Endothelial cell (in vitro differentiated cells): ENCODE measurements around the gene MMP13. TPM values are rescaled to one million over a fixed set of nuclear protein-coding genes. Genes with fewer than 3 reads are reported as not detected.

ENCODE experiments used
- DNase-seq: peaks from one replicate; pipeline ENCODE4 v3.0.0; 2021; ENCODE audit warnings: low spot score
- H3K27ac Mint-ChIP-seq: one replicate; pipeline ENCODE4 v1.8.0; 2021; ENCODE audit warnings: mixed read lengths, inconsistent platforms; ENCODE audit not compliant: unreplicated experiment
- H3K27me3 Mint-ChIP-seq: one replicate; pipeline ENCODE4 v1.8.0; 2021; ENCODE audit warnings: mild to moderate bottlenecking, moderate library complexity, mixed read lengths, inconsistent platforms; ENCODE audit not compliant: unreplicated experiment
- H3K36me3 Mint-ChIP-seq: one replicate; pipeline ENCODE4 v1.8.0; 2021; ENCODE audit warnings: mild to moderate bottlenecking, low read depth, mixed read lengths, inconsistent platforms; ENCODE audit not compliant: unreplicated experiment
- H3K4me1 Mint-ChIP-seq: one replicate; pipeline ENCODE4 v1.8.0; 2021; ENCODE audit warnings: mild to moderate bottlenecking, mixed read lengths, inconsistent platforms; ENCODE audit not compliant: unreplicated experiment
- H3K4me3 Mint-ChIP-seq: one replicate; pipeline ENCODE4 v1.8.0; 2021; ENCODE audit warnings: mild to moderate bottlenecking, mixed read lengths, inconsistent platforms; ENCODE audit not compliant: unreplicated experiment
- H3K9me3 Mint-ChIP-seq: one replicate; pipeline ENCODE4 v1.8.0; 2021; ENCODE audit warnings: mixed read lengths, inconsistent platforms; ENCODE audit not compliant: unreplicated experiment
- CTCF ChIP-seq: fragments of 200-600 bp; sonication (generic); IDR thresholded peaks from one replicate; pipeline ENCODE4 v1.5.0; 2021; ENCODE audit warnings: antibody characterized with exemption; ENCODE audit not compliant: unreplicated experiment
- total RNA-seq: library from RNA; stranded (reverse); fragmentation: NEBNext Ultra II Directional; extraction: Animal tissue kit (Norgen Biotek cat#: 25700); gene quantifications from one replicate; pipeline ENCODE4 v1.2.1, GENCODE V29; 2021; ENCODE audit not compliant: unreplicated experiment

MMP13 gene
- total RNA-seq, 1 donor from 2014 or later = not detected

DNA sequence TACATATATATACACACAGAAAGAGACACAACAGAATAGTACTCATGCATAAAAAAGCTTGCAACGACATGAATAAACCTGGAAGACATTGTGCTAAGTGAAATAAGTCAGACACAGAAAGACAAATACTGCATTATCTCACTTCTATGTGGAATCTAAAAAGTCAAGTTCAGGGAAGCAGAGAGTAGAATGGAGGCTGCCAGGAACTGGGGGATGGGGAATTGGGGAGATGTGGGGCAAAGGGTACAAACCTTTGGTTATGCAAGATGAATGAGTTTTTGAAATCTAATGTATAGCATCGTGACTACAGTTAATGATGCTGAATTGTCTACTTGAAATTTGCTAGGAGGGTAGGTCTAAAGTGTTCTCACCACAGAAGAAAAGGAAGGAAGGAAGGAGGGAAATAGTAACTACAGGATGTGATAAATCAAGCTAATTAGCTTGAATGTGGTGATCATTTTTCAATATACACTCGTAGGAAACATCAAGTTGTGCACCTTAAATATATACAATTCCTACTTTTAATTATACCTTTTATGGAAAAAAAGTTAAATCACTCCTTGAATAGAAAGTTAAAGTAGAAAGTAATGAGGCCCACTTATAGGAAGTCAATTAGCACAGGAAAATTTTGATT lies 33.8 kb downstream of the MMP13 start:
- Mint-ChIP-seq H3K36me3 (no peaks in the 10 kb centered on the region), H3K27ac (no peak overlapping the region), H3K9me3 (no peaks in the 10 kb centered on the region), H3K4me3 (no peak overlapping the region), H3K4me1 (peaks cover 8% of the 10 kb centered on the region), H3K27me3 (peaks cover 1% of the 10 kb centered on the region)
- no peak for TF ChIP-seq CTCF
- DNase-seq = no peak

- H3K27ac Mint-ChIP-seq = no peak overlapping the region
- no peaks in the 10 kb centered on the region for H3K36me3 Mint-ChIP-seq
- no peak for TF ChIP-seq CTCF
Measured at GRCh38 chr11:102920118-102920684, 35.3 kb downstream of the MMP13 start.

DNA sequence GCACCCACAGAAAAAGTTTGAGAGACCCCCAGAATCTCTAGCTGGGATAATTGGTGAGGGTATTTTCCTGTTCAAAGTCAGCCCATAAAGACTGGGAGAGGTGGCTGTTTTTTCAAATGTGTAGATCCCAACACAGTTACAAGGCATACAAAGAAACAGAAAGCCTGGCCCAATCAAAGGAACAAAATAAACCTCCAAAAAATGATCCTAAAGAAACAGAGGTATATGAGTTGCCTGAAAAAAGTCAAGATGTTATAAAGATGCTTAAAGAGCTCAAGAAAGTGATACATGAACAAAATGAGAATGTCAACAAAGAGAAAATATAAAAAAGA lies 40.5 kb downstream of the MMP13 start:
- H3K27ac Mint-ChIP-seq = no peak overlapping the region
- peaks cover 7% of the 10 kb centered on the region for H3K4me1 Mint-ChIP-seq
- peaks cover 1% of the 10 kb centered on the region for H3K27me3 Mint-ChIP-seq
- DNase-seq = no peak
- no peak overlapping the region for H3K4me3 Mint-ChIP-seq
- TF ChIP-seq CTCF = peak; percentile 3
- no peaks in the 10 kb centered on the region for H3K9me3 Mint-ChIP-seq
- no peaks in the 10 kb centered on the region for H3K36me3 Mint-ChIP-seq

More at GRCh38 chr11:102920118-102920684, 35.3 kb downstream of the MMP13 start:
- H3K4me1 Mint-ChIP-seq = peaks cover 8% of the 10 kb centered on the region
- H3K4me3 Mint-ChIP-seq = no peak overlapping the region
- no peaks in the 10 kb centered on the region for H3K9me3 Mint-ChIP-seq
- no peak for DNase-seq
- H3K27me3 Mint-ChIP-seq = peaks cover 1% of the 10 kb centered on the region

DNA sequence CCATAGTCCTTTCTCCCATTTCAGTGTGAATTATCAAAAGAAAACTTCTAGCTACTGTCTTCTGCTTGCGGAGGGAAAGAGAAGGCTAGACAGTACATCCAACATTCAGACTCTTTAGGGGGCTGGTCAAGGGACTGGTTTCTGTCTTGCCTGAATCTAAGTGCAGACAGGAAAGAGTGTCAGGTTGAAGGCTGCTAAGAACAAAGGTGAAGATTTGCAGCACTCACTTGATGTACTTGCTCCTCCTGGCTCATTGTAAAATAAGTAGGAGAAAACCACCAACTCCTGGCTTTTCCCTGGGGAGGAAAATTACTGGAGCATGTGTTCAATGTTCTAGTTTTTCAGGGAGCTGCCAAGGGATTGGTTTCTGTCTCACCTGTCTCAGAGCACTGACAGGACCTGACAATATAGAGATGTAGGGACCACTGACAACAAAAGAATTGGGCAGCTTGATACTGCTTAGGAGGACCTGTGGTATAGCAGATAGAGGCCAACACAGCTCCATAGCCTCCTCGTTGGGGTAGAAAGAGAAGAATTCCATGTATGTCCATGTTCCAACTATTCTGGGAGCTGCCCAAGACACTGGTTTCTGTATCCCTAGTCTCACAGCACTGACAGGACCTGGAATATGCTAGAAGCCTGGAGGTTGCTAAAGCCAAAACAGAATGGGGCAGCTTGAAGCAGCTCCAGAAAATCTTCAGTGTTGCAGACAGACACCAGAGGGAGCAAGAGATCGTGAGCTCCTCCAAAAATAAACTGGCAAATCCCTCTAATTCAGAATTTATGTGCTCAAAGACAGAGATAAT lies 41.1 kb downstream of the MMP13 start:
- Mint-ChIP-seq H3K9me3 (no peaks in the 10 kb centered on the region), H3K36me3 (no peaks in the 10 kb centered on the region), H3K27ac (no peak overlapping the region), H3K4me1 (peaks cover 7% of the 10 kb centered on the region), H3K27me3 (peaks cover 3% of the 10 kb centered on the region), H3K4me3 (no peak overlapping the region)
- peak; percentile 59 for TF ChIP-seq CTCF
- peak; percentile 21 for DNase-seq

DNA sequence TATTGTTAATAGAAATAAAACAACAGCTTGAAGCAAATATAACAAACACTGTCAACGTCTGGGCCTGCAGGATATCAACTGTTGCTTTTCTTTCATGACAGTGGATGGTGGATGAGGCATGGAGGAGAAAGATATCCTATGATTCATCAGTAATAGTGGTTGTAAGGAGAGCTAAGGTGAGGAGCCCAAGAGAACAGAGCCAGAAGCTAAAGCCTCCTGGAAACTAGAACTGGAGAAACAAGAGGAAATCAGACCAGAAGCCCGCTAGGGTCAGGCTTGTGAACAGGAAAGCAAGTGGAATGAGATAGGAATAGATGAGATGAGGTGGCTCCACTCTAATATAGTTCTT lies 43.1 kb downstream of the MMP13 start:
- no peaks in the 10 kb centered on the region for H3K9me3 Mint-ChIP-seq
- no peak overlapping the region for H3K4me3 Mint-ChIP-seq
- H3K27me3 Mint-ChIP-seq = peaks cover 2% of the 10 kb centered on the region
- no peak overlapping the region for H3K27ac Mint-ChIP-seq
- DNase-seq = no peak
- peaks cover 7% of the 10 kb centered on the region for H3K4me1 Mint-ChIP-seq
- no peak for TF ChIP-seq CTCF
- no peaks in the 10 kb centered on the region for H3K36me3 Mint-ChIP-seq
